Ovary (tissue), 9 donors: ENCODE data around the gene XPO6. TPM values are rescaled to one million over a fixed set of nuclear protein-coding genes. Genes with fewer than 3 reads are reported as not detected.

ENCODE experiments used
- DNase-seq, 5 donors: peaks; one replicate each; pipeline ENCODE4 v3.0.0-alpha.2; 2019 to 2020
- H3K27ac ChIP-seq, 2 donors: fragments of 200-600 bp; one replicate each; pipeline versions ENCODE4 v1.5.1 to v1.8.0; 2019 to 2022
- H3K27me3 ChIP-seq: fragments of 200-600 bp; one replicate; pipeline ENCODE4 v1.8.0; 2022
- H3K36me3 ChIP-seq: fragments of 200-600 bp; sonication (generic); one replicate; pipeline ENCODE4 v1.5.1; 2019
- H3K4me1 ChIP-seq: one replicate; pipeline ENCODE4 v1.8.1; 2013; ENCODE audit warnings: mild to moderate bottlenecking, moderate library complexity; ENCODE audit not compliant: insufficient read depth
- H3K4me3 ChIP-seq: fragments of 200-600 bp; sonication (generic); one replicate; pipeline ENCODE4 v1.5.1; 2017
- H3K9me3 ChIP-seq, 2 donors: fragments of 200-600 bp in 1 of 2; sonication (generic) in 1 of 2; one replicate each; pipeline versions ENCODE4 v1.5.1 to v1.8.1; 2013 to 2019; ENCODE audit warnings: mild to moderate bottlenecking in 1 of 2, moderate library complexity in 1 of 2
- EP300 ChIP-seq: sonication (generic); formaldehyde crosslinking; IDR thresholded peaks from one replicate; pipeline ENCODE4 v1.6.1; 2017; ENCODE audit warnings: antibody characterized with exemption
- POLR2A ChIP-seq: fragments of 450-650 bp; IDR thresholded peaks from one replicate; pipeline ENCODE4 v1.6.1; 2017; ENCODE audit warnings: antibody characterized with exemption, mild to moderate bottlenecking, moderate library complexity
- WGBS, 3 donors: extraction: QIAGEN DNeasy Blood & Tissue Kit in 1 of 3; methylation state at CpG; one replicate each; pipeline versions ENCODE4 v1.1.5 to v1.1.7; 2013 to 2017; 5-methylcytosine and 5-hydroxymethylcytosine counted together
- intact Hi-C, 4 donors: fragments of 100-400 bp; cut with DNase I; formaldehyde crosslinking; loops; one replicate each; pipeline versions ENCODE4 v1.11.0 to v1.15.1; 2022 to 2023
- polyA plus RNA-seq, 2 donors: library from polyadenylated mRNA; stranded (reverse); fragments of 200-250 nt in 1 of 2; fragments of 350-450 nt in 1 of 2; fragmentation: Illumina TruSeq in 1 of 2; extraction: RNeasy Lipid Tissue Mini Kit (QIAGEN cat#74804) in 1 of 2; gene quantifications; one replicate each; pipeline ENCODE4 v1.2.3, GENCODE V29; 2013 to 2014
- total RNA-seq, 7 donors: library from RNA; depleted of rRNA in 2 of 7; stranded (reverse); fragments of >200 nt in 2 of 7; fragmentation: NEBNext Ultra II Directional in 3 of 7; extraction: Animal tissue kit (Norgen Biotek cat#: 25700) in 3 of 7; gene quantifications; one replicate each; pipeline versions ENCODE4 v1.1.0 to v1.2.4, GENCODE V29; 2016 to 2023
- TF ChIP-seq, protein P1 (sequence below), 3 donors: fragments of 450-650 bp in 2 of 3; fragments of 200-600 bp in 1 of 3; IDR thresholded peaks; one replicate each; pipeline versions ENCODE4 v1.5.1 to v1.8.0; 2016 to 2022; ENCODE audit warnings: antibody characterized with exemption in 3 of 3, mild to moderate bottlenecking in 1 of 3
- donor health status: DM: no; HTN: no; CAD: no; lungs with moderate emphysema.
- donor health status: DM: no; HTN: no; CAD: no.
- donor health status: Bipolar disorder and iron deficiency.
- donor health status: DM: yes; HTN: yes; CAD: no.
- donor health status: DM: no; HTN: no; CAD: no.
- donor health status: DM: yes; HTN: yes; CAD: no.

The XPO6 gene
- total and polyA plus RNA-seq, 9 donors: 30.3 to 98.2 (median 65.0) TPM

DNA sequence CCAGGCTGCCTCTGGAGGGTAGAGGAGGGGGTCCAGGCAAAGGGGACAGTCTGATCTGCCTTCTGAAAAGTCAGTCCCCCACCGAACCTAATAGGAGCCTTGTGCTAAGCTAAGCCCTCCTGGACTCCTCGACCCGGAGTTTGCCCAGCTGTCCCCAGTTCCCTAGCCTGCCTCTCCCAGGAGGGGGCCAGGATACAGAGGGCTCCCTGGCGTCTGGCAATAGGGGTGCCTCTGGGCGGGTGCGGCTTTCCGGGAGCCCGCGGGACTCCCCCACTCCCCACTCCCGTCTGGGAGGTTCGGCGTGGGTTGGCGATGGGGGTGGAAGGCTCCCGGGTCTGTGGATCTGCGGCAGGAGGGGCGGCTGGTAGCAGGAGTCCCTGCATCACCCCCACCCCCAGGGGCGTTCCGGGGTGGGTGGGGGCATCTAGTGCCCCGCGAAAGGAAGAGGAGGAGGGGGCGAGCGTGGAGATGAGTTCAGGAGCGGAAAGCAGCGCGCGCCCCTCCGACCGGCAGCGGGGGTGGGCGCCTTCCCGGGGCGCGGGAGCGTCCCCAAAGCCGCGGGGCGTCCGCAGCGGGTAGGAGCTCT, 149.4 kb downstream of the XPO6 start:
- Histone ChIP-seq H3K9me3 (no peaks in the 10 kb centered on the region), H3K27ac (no peak overlapping the region), H3K4me1 (no peaks in the 10 kb centered on the region), H3K4me3 (no peak overlapping the region), H3K36me3 (no peaks in the 10 kb centered on the region), H3K27me3 (no peaks in the 10 kb centered on the region)
- TF ChIP-seq, protein P1, sequence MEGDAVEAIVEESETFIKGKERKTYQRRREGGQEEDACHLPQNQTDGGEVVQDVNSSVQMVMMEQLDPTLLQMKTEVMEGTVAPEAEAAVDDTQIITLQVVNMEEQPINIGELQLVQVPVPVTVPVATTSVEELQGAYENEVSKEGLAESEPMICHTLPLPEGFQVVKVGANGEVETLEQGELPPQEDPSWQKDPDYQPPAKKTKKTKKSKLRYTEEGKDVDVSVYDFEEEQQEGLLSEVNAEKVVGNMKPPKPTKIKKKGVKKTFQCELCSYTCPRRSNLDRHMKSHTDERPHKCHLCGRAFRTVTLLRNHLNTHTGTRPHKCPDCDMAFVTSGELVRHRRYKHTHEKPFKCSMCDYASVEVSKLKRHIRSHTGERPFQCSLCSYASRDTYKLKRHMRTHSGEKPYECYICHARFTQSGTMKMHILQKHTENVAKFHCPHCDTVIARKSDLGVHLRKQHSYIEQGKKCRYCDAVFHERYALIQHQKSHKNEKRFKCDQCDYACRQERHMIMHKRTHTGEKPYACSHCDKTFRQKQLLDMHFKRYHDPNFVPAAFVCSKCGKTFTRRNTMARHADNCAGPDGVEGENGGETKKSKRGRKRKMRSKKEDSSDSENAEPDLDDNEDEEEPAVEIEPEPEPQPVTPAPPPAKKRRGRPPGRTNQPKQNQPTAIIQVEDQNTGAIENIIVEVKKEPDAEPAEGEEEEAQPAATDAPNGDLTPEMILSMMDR (IDR thresholded peaks at IDR 0.05): no peak
- TF ChIP-seq POLR2A (no peak), EP300 (no peak)
- intact Hi-C loops: loop anchor here in 1 of 4 donors (10.0 kb wide), 1 partner anchor 58 kb away; no protein-coding TSS in a partner anchor
- DNase-seq: no peak
- 6 to 12% (median 8%) methylated on average over 34 to 39 of the region's 39 CpGs for WGBS, 3 donors

DNA sequence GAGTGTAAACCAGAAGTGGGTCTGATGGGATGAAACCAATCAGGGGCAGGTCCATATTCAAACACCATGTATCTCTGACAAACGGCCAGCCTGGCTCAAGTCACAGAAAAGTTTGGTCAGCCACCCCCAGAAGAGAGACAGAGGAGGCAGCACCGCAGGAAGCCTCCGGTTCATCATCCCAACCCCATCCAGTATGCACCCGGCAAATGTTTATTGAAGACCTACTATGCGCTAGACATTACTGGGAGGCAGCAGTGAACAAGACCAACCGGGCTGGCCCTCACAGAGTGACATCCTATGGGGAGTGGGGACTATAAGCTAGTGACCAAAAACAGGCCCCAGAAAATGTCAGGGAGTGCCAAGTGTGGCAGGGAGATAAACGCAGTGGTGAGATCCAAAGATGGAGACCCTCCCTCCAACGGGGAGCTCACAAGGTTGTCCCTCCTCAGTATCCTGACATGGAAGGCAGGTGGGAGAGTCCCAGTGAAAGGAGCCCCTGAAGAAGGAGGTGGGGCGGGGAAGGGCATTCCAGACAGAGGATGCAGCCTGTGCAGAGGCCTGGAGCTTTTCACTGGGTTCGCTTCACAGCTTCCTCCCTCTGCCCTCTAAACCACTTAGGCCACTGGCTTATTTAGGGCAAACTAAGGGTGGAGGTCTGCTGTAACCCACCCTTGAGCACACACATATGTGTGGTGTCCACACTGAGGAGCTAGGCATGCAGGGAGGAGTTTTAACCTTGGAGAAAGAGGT, 150.2 kb downstream of the XPO6 start:
- 74 to 83% (median 80%) methylated on average over 10 of the region's 10 CpGs for WGBS, 3 donors
- intact Hi-C loops: loop anchor here in 1 of 4 donors (10.0 kb wide), 1 partner anchor 57 kb away; no protein-coding TSS in a partner anchor
- TF ChIP-seq, protein P1 (IDR thresholded peaks at IDR 0.05): no peak
- TF ChIP-seq EP300: no peak
- no peak for TF ChIP-seq POLR2A
- no peak overlapping the region for H3K4me3 ChIP-seq
- no peaks in the 10 kb centered on the region for H3K9me3 ChIP-seq
- H3K27me3 ChIP-seq: no peaks in the 10 kb centered on the region
- H3K27ac ChIP-seq: no peak overlapping the region
- no peak for DNase-seq
- no peaks in the 10 kb centered on the region for H3K36me3 ChIP-seq
- no peaks in the 10 kb centered on the region for H3K4me1 ChIP-seq

DNA sequence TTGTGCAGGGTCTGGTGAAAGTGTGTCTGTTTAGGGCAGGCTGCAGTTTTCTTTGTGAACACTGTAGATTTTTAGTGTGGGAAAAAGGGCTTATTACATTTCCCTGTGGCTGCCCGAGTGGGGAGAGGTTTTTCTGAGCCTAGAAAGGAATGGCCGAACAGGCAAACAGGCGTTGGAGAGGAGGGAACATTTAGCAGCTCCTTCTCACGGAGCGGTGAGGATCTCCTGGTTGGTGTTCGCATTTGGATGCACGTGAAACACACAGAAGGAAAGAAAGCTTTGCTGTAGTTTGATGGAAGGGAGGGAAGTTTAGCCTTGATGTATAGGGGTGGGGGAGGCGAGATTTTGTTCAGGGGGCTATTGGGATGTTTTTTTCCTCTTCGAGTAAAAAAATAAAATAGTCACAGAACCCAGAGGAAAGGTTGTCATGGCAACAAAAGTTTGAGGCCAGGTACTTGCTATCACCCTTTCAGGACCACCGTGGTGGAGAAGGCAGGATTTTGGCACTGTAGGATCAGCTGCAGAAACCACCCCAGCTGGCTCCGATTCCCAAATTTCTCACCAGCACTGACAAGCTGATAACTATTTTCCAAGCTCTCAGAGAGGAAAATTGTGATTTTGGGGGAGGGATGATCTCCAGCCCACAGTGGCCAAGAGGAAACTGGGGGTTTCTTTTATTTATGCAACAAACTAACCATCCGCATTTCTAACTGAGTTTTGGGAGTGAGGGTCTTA, 151.8 kb downstream of the XPO6 start:
- Histone ChIP-seq H3K27ac (no peak overlapping the region), H3K4me3 (no peak overlapping the region), H3K4me1 (no peaks in the 10 kb centered on the region), H3K36me3 (no peaks in the 10 kb centered on the region), H3K27me3 (no peaks in the 10 kb centered on the region), H3K9me3 (no peaks in the 10 kb centered on the region)
- no peak for TF ChIP-seq EP300
- TF ChIP-seq, protein P1 (IDR thresholded peaks at IDR 0.05): no peak
- no peak for TF ChIP-seq POLR2A
- intact Hi-C loops: loop anchor here in 1 of 4 donors (10.0 kb wide), 1 partner anchor 55 kb away; no protein-coding TSS in a partner anchor
- no peak for DNase-seq
- WGBS, 3 donors: 3 to 9% (median 8%) methylated on average over 12 of the region's 12 CpGs

DNA sequence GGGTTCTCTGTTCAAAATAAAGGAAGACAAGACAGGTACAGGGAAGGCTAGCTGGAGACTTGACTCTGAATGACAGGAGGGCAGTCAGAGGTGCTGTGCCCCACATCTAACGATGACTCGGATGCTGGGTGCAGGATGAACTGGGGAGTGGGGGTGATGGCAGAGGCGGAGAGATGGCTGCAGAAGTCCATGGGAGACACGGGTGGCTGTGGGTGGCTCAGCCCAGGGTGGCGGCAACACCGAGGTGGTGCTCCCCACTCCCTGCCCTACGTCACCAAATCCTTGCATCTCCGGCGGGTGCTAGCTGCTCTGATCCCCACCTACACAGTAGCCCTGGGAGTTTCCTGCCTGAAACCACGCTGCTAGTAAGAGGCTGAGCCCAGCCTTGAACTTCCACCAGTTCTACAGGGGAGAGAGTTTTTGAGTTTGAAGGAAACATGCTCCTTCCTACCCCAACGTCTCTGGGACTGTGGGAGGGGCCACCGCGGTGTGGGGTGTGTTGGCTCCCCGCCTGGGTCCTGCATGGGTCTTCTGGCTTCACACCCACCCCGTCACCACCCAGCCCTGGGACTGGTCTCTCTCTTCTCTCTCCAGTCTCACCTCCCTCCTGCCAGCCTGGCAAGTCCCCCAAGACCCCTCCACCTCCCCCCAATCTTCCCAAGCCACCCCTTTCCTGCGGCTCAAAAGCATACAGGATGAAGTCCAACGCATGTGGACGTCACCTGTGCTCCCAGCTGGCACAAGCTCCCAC, 152.8 kb downstream of the XPO6 start:
- no peaks in the 10 kb centered on the region for H3K36me3 ChIP-seq
- H3K9me3 ChIP-seq: no peaks in the 10 kb centered on the region
- intact Hi-C loops: no loop called here
- no peak for DNase-seq
- 36 to 43% (median 40%) methylated on average over 18 of the region's 18 CpGs for WGBS, 3 donors
- H3K4me1 ChIP-seq: no peaks in the 10 kb centered on the region
- H3K27me3 ChIP-seq: no peaks in the 10 kb centered on the region
- H3K4me3 ChIP-seq: no peak overlapping the region
- TF ChIP-seq, protein P1 (IDR thresholded peaks at IDR 0.05): no peak
- TF ChIP-seq EP300: no peak
- no peak for TF ChIP-seq POLR2A
- no peak overlapping the region for H3K27ac ChIP-seq
